ENCODE results near the gene WDFY4. TPM values are rescaled to one million over a fixed set of nuclear protein-coding genes. Genes with fewer than 3 reads are reported as not detected.
A peak's percentile ranks its signal among the peaks of the same experiment; 100 is the strongest.

The WDFY4 gene
- total RNA-seq, 2 experiments from 2014 or later = 0.08 TPM; not detected in 1

DNA sequence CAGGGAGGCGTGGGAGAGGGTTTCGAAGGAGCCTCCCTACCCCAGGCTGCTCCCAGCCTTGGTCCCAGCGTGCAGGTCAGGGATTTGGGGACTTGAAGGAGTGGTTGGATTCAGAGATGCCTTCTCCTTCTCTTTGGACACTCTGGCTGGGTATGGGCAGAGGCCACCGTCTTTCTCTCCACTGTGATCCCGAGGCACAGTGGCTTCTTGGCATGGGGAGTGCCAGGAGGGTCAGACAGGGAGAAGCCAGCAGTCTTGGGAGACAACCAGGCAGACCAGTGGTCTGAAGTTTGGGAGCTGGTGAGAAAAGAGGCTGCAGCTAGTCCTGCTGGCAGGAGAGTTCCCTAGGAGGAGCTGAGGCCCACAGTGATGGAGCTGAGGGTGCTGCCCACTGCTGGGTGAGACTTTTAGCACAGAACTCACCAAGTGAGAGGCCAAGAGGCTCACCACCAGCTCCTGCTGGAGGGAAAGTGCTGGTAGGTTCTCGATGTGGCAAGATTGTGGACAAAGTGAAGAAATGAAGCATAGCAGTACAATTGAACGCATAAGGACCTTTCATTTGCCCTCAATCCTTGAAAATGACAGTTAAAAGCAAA is 35.2 kb upstream of the WDFY4 start:
- peaks cover 37% of the 10 kb centered on the region for H3K27me3 Mint-ChIP-seq
- ChIA-PET CTCF (interaction anchor here (3.0 kb wide), 1 partner anchor 9 kb away, joined by 7 read pairs; no protein-coding TSS in a partner anchor), POLR2A (no interaction called here)
- H3K27ac Mint-ChIP-seq = no peak overlapping the region
- no peak overlapping the region for H3K4me3 Mint-ChIP-seq
- no peak for DNase-seq
- H3K4me1 Mint-ChIP-seq = peaks cover 19% of the 10 kb centered on the region
- no peaks in the 10 kb centered on the region for H3K36me3 Mint-ChIP-seq (ENCODE audit: low read depth)
- H3K9me3 Mint-ChIP-seq = no peaks in the 10 kb centered on the region

GRCh38 chr10:48651293-48651692 is 33.4 kb upstream of the WDFY4 start:
- no peak overlapping the region for H3K27ac Mint-ChIP-seq
- H3K27me3 Mint-ChIP-seq = peaks cover 31% of the 10 kb centered on the region
- no peak overlapping the region for H3K4me3 Mint-ChIP-seq
- ChIA-PET POLR2A (no interaction called here), CTCF (interaction anchor here (1.4 kb wide), 1 partner anchor 44 kb away, joined by 7 read pairs; no protein-coding TSS in a partner anchor)
- H3K9me3 Mint-ChIP-seq = no peaks in the 10 kb centered on the region
- no peaks in the 10 kb centered on the region for H3K36me3 Mint-ChIP-seq (ENCODE audit: low read depth)
- H3K4me1 Mint-ChIP-seq = peaks cover 21% of the 10 kb centered on the region
- no peak for DNase-seq

- H3K27ac Mint-ChIP-seq = no peak overlapping the region
- H3K4me1 Mint-ChIP-seq = peaks cover 26% of the 10 kb centered on the region
- H3K4me3 Mint-ChIP-seq = no peak overlapping the region
- H3K9me3 Mint-ChIP-seq = no peaks in the 10 kb centered on the region
- POLR2A ChIA-PET = no interaction called here
- no peaks in the 10 kb centered on the region for H3K36me3 Mint-ChIP-seq (ENCODE audit: low read depth)
- H3K27me3 Mint-ChIP-seq = peaks cover 32% of the 10 kb centered on the region
- CTCF ChIA-PET = interaction anchor here (1.4 to 1.5 kb wide), 2 partner anchors 37 to 44 kb away, joined by 4 to 7 read pairs; no protein-coding TSS in a partner anchor
- no peak for DNase-seq
Measured at GRCh38 chr10:48651839-48652238, 32.8 kb upstream of the WDFY4 start.

DNA sequence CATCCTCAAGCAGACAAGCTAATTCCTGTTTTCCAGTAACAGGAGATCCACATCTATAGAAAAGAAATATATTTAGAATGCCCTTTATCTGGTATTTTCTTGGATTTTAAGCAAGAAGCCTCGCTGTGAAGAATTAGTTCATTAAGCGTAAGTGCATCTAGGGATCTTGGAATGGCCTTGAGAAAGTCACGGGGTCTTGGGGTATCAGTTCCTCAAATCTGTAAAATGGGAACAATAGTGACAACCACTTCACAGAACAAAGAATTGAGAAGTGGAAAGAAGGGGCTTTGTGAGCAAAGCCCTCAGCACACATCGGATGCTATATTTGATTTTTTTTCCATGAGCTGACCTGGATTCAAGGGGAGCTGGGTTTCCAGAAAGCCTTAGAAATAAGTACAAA is 32.3 kb upstream of the WDFY4 start:
- Mint-ChIP-seq H3K4me1 (peaks cover 26% of the 10 kb centered on the region), H3K4me3 (no peak overlapping the region), H3K36me3 (ENCODE audit: low read depth) (no peaks in the 10 kb centered on the region), H3K9me3 (no peaks in the 10 kb centered on the region), H3K27ac (no peak overlapping the region), H3K27me3 (peaks cover 32% of the 10 kb centered on the region)
- ChIA-PET CTCF (interaction anchor here (1.4 to 1.5 kb wide), 2 partner anchors 37 to 45 kb away, joined by 4 to 7 read pairs; no protein-coding TSS in a partner anchor), POLR2A (no interaction called here)
- no peak for DNase-seq

DNA sequence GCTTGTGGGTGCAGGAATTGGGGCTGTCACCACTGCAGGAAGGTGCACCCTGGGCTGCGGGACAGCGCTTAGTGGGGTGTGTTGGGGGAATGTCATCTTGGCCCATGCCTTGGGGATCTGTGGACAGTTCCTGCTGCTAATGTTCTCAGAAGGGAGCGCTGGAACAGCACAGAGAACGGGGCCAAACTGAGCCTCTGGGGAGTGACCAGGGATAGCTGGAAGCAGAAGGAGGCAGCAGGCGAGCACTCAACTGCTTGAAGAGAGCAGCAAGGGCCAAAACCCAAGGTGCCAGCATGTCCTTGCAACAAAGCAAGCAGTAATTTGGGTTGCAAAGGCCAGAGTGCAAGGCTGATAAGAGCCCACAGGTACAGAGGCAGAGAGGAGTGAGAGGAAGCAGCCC is 31.3 kb upstream of the WDFY4 start:
- H3K27me3 Mint-ChIP-seq = peaks cover 32% of the 10 kb centered on the region

GRCh38 chr10:48653944-48654698 is 30.6 kb upstream of the WDFY4 start:
- DNase-seq = no peak
- POLR2A ChIA-PET = no interaction called here
- Mint-ChIP-seq H3K27ac (peak overlapping the region; percentile 2), H3K9me3 (no peaks in the 10 kb centered on the region), H3K36me3 (ENCODE audit: low read depth) (no peaks in the 10 kb centered on the region), H3K27me3 (peaks cover 33% of the 10 kb centered on the region), H3K4me3 (no peak overlapping the region), H3K4me1 (peaks cover 20% of the 10 kb centered on the region)
- CTCF ChIA-PET = interaction anchor here (0.9 to 4.5 kb wide), 2 partner anchors 47 to 103 kb away, joined by 3 to 98 read pairs; no protein-coding TSS in a partner anchor

More for the DNA sequence above, 31.3 kb upstream of the WDFY4 start:
- no peak for DNase-seq
- Mint-ChIP-seq H3K4me1 (peaks cover 20% of the 10 kb centered on the region), H3K4me3 (no peak overlapping the region), H3K9me3 (no peaks in the 10 kb centered on the region), H3K36me3 (ENCODE audit: low read depth) (no peaks in the 10 kb centered on the region), H3K27ac (no peak overlapping the region)
- POLR2A ChIA-PET = no interaction called here
- CTCF ChIA-PET = no interaction called here

DNA sequence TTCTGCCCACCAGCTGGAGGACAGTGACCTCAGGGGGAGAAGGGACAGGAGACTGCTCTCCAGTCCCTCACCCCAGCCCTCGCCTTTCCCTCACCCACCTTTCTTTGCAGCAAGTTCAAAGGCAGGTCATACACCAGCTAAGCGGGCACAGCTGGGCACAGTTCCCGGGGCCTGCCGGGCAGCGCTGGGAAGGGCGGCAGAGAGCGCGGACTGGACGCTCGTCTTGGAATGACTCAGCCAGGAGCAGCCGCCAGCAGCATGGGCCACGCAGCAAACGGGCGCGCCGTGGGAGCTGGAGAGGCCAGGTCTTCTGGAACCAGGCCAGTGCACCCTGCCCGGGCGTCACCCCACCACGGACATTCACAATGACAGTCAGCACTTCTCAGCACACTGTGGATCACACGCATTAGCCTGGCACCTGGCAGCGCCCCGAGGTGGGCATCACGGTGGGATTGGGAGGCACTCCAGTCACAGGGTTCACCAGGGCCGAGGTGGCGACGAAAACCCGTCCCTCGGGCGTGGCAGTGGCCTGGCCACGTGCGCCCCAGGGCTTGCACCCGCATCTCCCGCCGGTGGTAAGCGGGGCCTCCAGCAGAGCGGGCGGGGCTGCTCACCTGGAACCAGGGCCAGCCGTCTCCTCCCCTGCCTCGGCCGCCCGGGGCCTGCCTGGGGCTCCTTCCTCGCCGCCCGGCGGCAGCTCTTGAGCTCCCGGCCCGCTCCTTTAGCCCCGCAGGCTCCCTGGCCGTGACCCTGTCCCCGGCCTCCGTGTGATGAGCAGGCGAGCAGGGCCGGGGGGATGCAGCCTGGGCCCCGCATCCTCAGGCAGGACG is 29.0 kb upstream of the WDFY4 start:
- H3K27me3 Mint-ChIP-seq = peaks cover 28% of the 10 kb centered on the region
- peaks cover 20% of the 10 kb centered on the region for H3K4me1 Mint-ChIP-seq
- no peak overlapping the region for H3K4me3 Mint-ChIP-seq
- CTCF ChIA-PET = interaction anchor here (0.6 to 4.6 kb wide), 55 partner anchors 9 to 883 kb away, joined by 3 to 125 read pairs (median 5); partner anchors contain the start of genes ARHGAP22 and ERCC6
- peak; percentile 25 for DNase-seq
- POLR2A ChIA-PET = interaction anchor here (1.0 to 2.0 kb wide), 3 partner anchors 48 to 105 kb away, joined by 3 to 8 read pairs (median 3); no protein-coding TSS in a partner anchor
- H3K27ac Mint-ChIP-seq = no peak overlapping the region
- H3K9me3 Mint-ChIP-seq = no peaks in the 10 kb centered on the region
- H3K36me3 Mint-ChIP-seq (ENCODE audit: low read depth) = no peaks in the 10 kb centered on the region

GRCh38 chr10:48656241-48656913 is 28.3 kb upstream of the WDFY4 start:
- no peaks in the 10 kb centered on the region for H3K36me3 Mint-ChIP-seq (ENCODE audit: low read depth)
- CTCF ChIA-PET = interaction anchor here (0.6 to 4.6 kb wide), 78 partner anchors 8 to 882 kb away, joined by 3 to 125 read pairs (median 3); partner anchors contain the start of genes ARHGAP22 and ERCC6

GRCh38 chr10:48656914-48657305 is 27.8 kb upstream of the WDFY4 start:
- POLR2A ChIA-PET = interaction anchor here (0.6 to 2.0 kb wide), 3 partner anchors 49 to 328 kb away, joined by 3 to 8 read pairs (median 4); no protein-coding TSS in a partner anchor
- H3K4me3 Mint-ChIP-seq = peak overlapping the region; percentile 58

More at GRCh38 chr10:48656241-48656913, 28.3 kb upstream of the WDFY4 start:
- no peaks in the 10 kb centered on the region for H3K9me3 Mint-ChIP-seq
- POLR2A ChIA-PET = interaction anchor here (0.6 to 2.0 kb wide), 5 partner anchors 48 to 329 kb away, joined by 3 to 8 read pairs (median 3); no protein-coding TSS in a partner anchor
- H3K27ac Mint-ChIP-seq = no peak overlapping the region
- H3K4me3 Mint-ChIP-seq = peak overlapping the region; percentile 58
- H3K27me3 Mint-ChIP-seq = peaks cover 25% of the 10 kb centered on the region
- H3K4me1 Mint-ChIP-seq = peaks cover 18% of the 10 kb centered on the region
- DNase-seq = peak; percentile 93

DNA sequence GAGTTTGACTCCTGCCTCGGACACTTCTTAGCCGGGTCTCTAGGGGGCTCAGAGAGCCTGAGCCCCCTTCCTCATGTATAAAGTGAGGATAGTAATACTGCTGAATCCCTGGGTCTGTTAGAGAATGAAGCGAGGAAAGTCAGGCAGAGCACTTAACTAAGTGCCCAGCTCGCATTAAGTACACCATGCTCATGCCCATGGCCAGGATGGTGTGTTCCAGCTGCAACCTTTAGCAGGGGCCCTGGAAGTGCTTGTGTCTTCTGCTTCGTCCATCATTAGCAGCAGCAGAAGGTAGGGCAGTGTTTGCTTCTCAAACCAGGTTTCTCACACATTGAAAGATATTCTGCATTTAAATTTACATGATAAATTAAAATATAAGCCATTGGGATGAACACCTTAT is 27.3 kb upstream of the WDFY4 start:
- Mint-ChIP-seq H3K4me3 (no peak overlapping the region), H3K36me3 (ENCODE audit: low read depth) (no peaks in the 10 kb centered on the region), H3K27ac (no peak overlapping the region), H3K27me3 (peaks cover 19% of the 10 kb centered on the region), H3K9me3 (no peaks in the 10 kb centered on the region), H3K4me1 (peaks cover 8% of the 10 kb centered on the region)
- DNase-seq = no peak
- POLR2A ChIA-PET = interaction anchor here (2.0 kb wide), 1 partner anchor 49 kb away, joined by 8 read pairs; no protein-coding TSS in a partner anchor
- CTCF ChIA-PET = interaction anchor here (0.9 to 4.6 kb wide), 29 partner anchors 24 to 857 kb away, joined by 3 to 125 read pairs (median 5); partner anchors contain the start of gene ARHGAP22

More at GRCh38 chr10:48656914-48657305, 27.8 kb upstream of the WDFY4 start:
- Mint-ChIP-seq H3K9me3 (no peaks in the 10 kb centered on the region), H3K36me3 (ENCODE audit: low read depth) (no peaks in the 10 kb centered on the region), H3K27ac (no peak overlapping the region), H3K27me3 (peaks cover 20% of the 10 kb centered on the region), H3K4me1 (peaks cover 13% of the 10 kb centered on the region)
- CTCF ChIA-PET = interaction anchor here (0.6 to 4.6 kb wide), 71 partner anchors 8 to 882 kb away, joined by 3 to 125 read pairs (median 4); partner anchors contain the start of genes ARHGAP22 and ERCC6
- DNase-seq = no peak

DNA sequence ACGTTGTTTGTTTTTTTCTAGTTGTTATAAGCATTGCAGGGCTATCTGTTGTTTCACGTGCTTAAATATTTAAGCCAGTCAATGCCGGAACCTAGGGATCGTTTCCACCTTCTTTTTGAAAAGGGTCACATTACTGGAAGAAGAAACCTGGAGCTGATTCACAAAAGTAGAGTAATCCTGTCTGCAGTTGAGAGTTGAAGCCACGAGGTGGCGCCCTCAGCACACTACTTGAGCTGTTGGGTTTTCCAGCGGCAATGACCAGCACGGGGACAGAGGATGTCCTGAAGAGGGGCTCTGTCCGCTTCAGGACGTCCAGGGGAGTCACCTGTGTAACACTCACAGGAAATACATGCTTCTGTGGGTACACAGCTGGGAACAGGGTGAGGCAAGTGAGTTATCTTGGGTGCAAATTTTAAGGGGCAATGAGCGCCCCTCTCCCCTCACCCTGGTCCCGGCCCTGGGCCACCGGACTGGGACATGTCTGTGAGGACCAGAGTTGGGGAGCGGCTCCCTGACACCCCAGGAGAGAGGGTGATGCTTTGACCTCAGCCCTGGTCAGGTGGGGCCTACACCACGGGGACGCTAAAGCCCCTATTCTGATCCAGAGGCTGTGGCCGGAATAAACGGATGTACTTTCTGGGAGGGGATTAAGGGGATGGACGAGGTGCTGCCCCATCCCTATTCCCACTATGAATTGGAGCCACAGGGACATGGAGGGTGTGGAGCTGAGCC is 26.3 kb upstream of the WDFY4 start:
- no peaks in the 10 kb centered on the region for H3K9me3 Mint-ChIP-seq
- no peaks in the 10 kb centered on the region for H3K36me3 Mint-ChIP-seq (ENCODE audit: low read depth)
- ChIA-PET POLR2A (interaction anchor here (1.0 kb wide), 1 partner anchor 749 kb away, joined by 3 read pairs; no protein-coding TSS in a partner anchor), CTCF (interaction anchor here (0.6 to 4.6 kb wide), 35 partner anchors 9 to 861 kb away, joined by 3 to 125 read pairs (median 4); partner anchors contain the start of gene ARHGAP22)
- peaks cover 8% of the 10 kb centered on the region for H3K4me1 Mint-ChIP-seq
- no peak overlapping the region for H3K4me3 Mint-ChIP-seq
- H3K27me3 Mint-ChIP-seq = peaks cover 18% of the 10 kb centered on the region
- DNase-seq = peak; percentile 69
- H3K27ac Mint-ChIP-seq = no peak overlapping the region

Measured in activated CD4-positive, alpha-beta memory T cell treated with anti-CD3 and anti-CD28 coated beads, Interleukin-2, amount 10 ng/mL, durations not matched to agents 7 days and 5 days (primary cell).